Heart left ventricle (tissue), 13 donors: ENCODE measurements around the gene MGMT.

Source experiments
- POLR2A ChIP-seq, 2 donors: fragments of 450-650 bp; IDR thresholded peaks; one replicate each; pipeline ENCODE4 v1.6.1; 2017; ENCODE audit warnings: antibody characterized with exemption in 2 of 2, mild to moderate bottlenecking in 2 of 2, moderate library complexity in 2 of 2
- TF ChIP-seq, protein P1 (sequence below), 12 donors: fragments of 200-600 bp; sonication (generic) in 4 of 12; IDR thresholded peaks; one replicate each; pipeline versions ENCODE4 v1.5.0 to v1.8.0; 2018 to 2022; ENCODE audit warnings: antibody characterized with exemption in 12 of 12, mild to moderate bottlenecking in 5 of 12
- donor health status: ischemic (EF 13 %, LVEDD 7.1; RV severe dilation, severe dysfunction).
- donor health status: DM: no; HTN: yes; CAD: no.
- donor health status: DM: no; HTN: no; CAD: no.
- donor health status: ischemic (EF 25% LVEDD 6.9; RV normal size, moderate dysfunction).
- donor health status: ischemic (EF 25% LVEDD 5.7; RV mildly dilated, moderate dysfunction).
- donor health status: ischemic (EF 35%, LVEDD 5.7; RV mildly dilated, moderate dysfunction).
- donor health status: nonischemic (EF 11% LVEDD 7.7; RV severe dilation, severe dysfunction).
- donor health status: DM: yes; HTN: yes; CAD: no.
- donor health status: PGD.
- donor health status: ischemic (EF 29% LVEDD 5.4; RV normal size, mild dysfunction).
- donor health status: nonischemic (EF 23%, LVEDD 6.1; RV moderate dilation, normal function).

DNA sequence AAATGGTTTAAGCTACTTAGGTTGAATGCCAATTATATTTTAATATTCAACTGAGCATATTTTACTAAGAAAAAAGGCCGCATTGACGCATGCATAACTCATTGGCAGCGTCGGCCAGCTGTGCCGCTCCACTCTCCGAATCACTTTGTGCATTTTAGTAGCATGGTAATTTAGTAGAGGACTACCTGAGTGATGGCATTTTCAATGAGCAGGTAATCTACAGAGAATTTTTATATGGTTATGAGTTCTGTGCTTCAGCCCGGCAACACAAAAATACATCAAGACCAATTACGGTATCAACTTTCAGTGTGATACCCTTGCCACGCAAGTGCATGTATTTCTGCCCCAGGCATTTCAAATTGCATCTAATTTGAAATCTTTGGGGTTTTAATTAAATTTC lies 249.8 kb downstream of the MGMT start:
- TF ChIP-seq, protein P1, sequence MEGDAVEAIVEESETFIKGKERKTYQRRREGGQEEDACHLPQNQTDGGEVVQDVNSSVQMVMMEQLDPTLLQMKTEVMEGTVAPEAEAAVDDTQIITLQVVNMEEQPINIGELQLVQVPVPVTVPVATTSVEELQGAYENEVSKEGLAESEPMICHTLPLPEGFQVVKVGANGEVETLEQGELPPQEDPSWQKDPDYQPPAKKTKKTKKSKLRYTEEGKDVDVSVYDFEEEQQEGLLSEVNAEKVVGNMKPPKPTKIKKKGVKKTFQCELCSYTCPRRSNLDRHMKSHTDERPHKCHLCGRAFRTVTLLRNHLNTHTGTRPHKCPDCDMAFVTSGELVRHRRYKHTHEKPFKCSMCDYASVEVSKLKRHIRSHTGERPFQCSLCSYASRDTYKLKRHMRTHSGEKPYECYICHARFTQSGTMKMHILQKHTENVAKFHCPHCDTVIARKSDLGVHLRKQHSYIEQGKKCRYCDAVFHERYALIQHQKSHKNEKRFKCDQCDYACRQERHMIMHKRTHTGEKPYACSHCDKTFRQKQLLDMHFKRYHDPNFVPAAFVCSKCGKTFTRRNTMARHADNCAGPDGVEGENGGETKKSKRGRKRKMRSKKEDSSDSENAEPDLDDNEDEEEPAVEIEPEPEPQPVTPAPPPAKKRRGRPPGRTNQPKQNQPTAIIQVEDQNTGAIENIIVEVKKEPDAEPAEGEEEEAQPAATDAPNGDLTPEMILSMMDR (IDR thresholded peaks at IDR 0.05): no peak
- no peak for TF ChIP-seq POLR2A (IDR thresholded peaks at IDR 0.05)
